A673 (cell line): ENCODE data around the gene MIA2. TPM values are rescaled to one million over a fixed set of nuclear protein-coding genes. Genes with fewer than 3 reads are reported as not detected.

Experiments used
- BruUV-seq: library from RNA; stranded (reverse); fragments of 400-500 nt; replicated peaks from 2 replicates; lab custom pipeline; 2021; lab: Mats Ljungman, UMichigan
- CTCF ChIA-PET: fragments of 300-600 bp; sonication (Branson Sonifier 250); formaldehyde crosslinking; loops from one replicate; lab custom pipeline; 2022; ENCODE audit warnings: antibody characterized with exemption; lab: Charles Lee
- POLR2A ChIA-PET: fragments of 300-600 bp; sonication (Branson Sonifier 250); formaldehyde crosslinking; loops from one replicate; lab custom pipeline; 2022; ENCODE audit warnings: antibody characterized with exemption; ENCODE audit not compliant: low non-redundant PET; lab: Charles Lee
- DNase-seq: peaks from one replicate; pipeline ENCODE4 v3.0.0-alpha.2; 2015; ENCODE audit warnings: low spot score
- H3K27ac ChIP-seq: fragments of 200-600 bp; sonication (generic); 2 replicates; pipeline ENCODE4 v1.5.1; 2016; ENCODE audit warnings: mixed run types, low read depth, mild to moderate bottlenecking, mixed read lengths, antibody characterized with exemption, low read length; ENCODE audit not compliant: poor library complexity, severe bottlenecking
- H3K27me3 ChIP-seq: fragments of 200-600 bp; sonication (generic); replicated peaks from 2 replicates; pipeline ENCODE4 v1.6.1; 2017; ENCODE audit warnings: mixed run types, low read depth, mild to moderate bottlenecking, mixed read lengths, antibody characterized with exemption, low read length; ENCODE audit not compliant: insufficient read depth, poor library complexity
- H3K36me3 ChIP-seq: fragments of 200-600 bp; sonication (generic); 2 replicates; pipeline ENCODE4 v1.6.1; 2016; ENCODE audit warnings: mixed run types, mild to moderate bottlenecking, mixed read lengths, antibody characterized with exemption, low read length; ENCODE audit not compliant: insufficient read depth, poor library complexity, severe bottlenecking
- H3K4me1 ChIP-seq: fragments of 200-600 bp; sonication (generic); 2 replicates; pipeline ENCODE4 v1.6.1; 2017; ENCODE audit warnings: mixed run types, mild to moderate bottlenecking, mixed read lengths, antibody characterized with exemption, low read length; ENCODE audit not compliant: insufficient read depth, poor library complexity, severe bottlenecking
- H3K4me3 ChIP-seq: fragments of 200-600 bp; sonication (generic); 2 replicates; pipeline ENCODE4 v1.5.1; 2016; ENCODE audit warnings: low read depth, mixed run types, mild to moderate bottlenecking, mixed read lengths, low read length; ENCODE audit not compliant: poor library complexity, severe bottlenecking
- H3K9me3 ChIP-seq: fragments of 200-600 bp; sonication (generic); 2 replicates; pipeline ENCODE4 v1.6.1; 2016; ENCODE audit warnings: mixed run types, low read depth, mild to moderate bottlenecking, mixed read lengths, antibody characterized with exemption, low read length; ENCODE audit not compliant: poor library complexity, severe bottlenecking
- EZH2 ChIP-seq: fragments of 200-600 bp; sonication (generic); IDR thresholded peaks from 2 replicates; pipeline ENCODE4 v1.6.1; 2017; ENCODE audit warnings: borderline replicate concordance, low read depth, mild to moderate bottlenecking, mixed read lengths, antibody characterized with exemption, low read length; ENCODE audit not compliant: poor library complexity, severe bottlenecking
- intact Hi-C: fragments of 100-400 bp; cut with micrococcal nuclease; formaldehyde crosslinking; loops from one replicate; pipeline ENCODE4 v1.10.0; 2022; ENCODE audit not compliant: unreplicated experiment
- total RNA-seq: library from RNA; stranded (reverse); gene quantifications from 2 replicates; pipeline ENCODE4 v1.2.3, GENCODE V29; 2021
- TF ChIP-seq, protein P1 (sequence below): fragments of 300-800, 200-600 bp; sonication (generic); conservative IDR thresholded peaks from 2 replicates; pipeline ENCODE4 v1.5.1; 2017; ENCODE audit warnings: low read depth, mild to moderate bottlenecking, antibody characterized with exemption, low read length, moderate library complexity, mixed read lengths

Gene MIA2
- total RNA-seq, 1 experiment from 2014 or later: 16.7 TPM

DNA sequence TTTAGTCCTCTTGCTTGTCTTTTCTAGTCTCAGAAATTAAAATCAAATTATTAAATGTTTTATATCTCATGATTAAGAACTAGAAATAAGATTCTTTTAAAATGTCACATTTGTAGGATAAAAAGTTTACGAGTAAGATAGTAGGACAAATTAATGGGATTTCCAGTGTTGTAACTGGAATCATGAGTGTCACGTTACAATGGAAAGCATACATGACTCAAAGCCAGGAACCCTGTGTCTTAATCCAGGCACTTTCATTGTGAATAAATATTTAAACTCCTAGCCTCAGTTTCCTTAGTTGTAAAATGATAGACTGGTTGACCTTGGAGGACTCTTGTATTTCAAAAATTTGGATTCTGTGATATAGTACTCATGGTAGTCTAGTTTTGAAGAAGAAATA lies 84.9 kb downstream of the MIA2 start:
- CTCF ChIA-PET: no interaction called here
- Histone ChIP-seq H3K27ac (no peak overlapping the region), H3K4me1 (peaks cover 11% of the 10 kb centered on the region), H3K4me3 (no peak overlapping the region), H3K36me3 (no peaks in the 10 kb centered on the region), H3K27me3 (no peaks in the 10 kb centered on the region), H3K9me3 (no peaks in the 10 kb centered on the region)
- intact Hi-C loops: no loop called here
- no TSS peak for BruUV-seq
- POLR2A ChIA-PET: no interaction called here
- TF ChIP-seq, protein P1, sequence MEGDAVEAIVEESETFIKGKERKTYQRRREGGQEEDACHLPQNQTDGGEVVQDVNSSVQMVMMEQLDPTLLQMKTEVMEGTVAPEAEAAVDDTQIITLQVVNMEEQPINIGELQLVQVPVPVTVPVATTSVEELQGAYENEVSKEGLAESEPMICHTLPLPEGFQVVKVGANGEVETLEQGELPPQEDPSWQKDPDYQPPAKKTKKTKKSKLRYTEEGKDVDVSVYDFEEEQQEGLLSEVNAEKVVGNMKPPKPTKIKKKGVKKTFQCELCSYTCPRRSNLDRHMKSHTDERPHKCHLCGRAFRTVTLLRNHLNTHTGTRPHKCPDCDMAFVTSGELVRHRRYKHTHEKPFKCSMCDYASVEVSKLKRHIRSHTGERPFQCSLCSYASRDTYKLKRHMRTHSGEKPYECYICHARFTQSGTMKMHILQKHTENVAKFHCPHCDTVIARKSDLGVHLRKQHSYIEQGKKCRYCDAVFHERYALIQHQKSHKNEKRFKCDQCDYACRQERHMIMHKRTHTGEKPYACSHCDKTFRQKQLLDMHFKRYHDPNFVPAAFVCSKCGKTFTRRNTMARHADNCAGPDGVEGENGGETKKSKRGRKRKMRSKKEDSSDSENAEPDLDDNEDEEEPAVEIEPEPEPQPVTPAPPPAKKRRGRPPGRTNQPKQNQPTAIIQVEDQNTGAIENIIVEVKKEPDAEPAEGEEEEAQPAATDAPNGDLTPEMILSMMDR: no peak
- TF ChIP-seq EZH2: no peak
- no peak for DNase-seq

DNA sequence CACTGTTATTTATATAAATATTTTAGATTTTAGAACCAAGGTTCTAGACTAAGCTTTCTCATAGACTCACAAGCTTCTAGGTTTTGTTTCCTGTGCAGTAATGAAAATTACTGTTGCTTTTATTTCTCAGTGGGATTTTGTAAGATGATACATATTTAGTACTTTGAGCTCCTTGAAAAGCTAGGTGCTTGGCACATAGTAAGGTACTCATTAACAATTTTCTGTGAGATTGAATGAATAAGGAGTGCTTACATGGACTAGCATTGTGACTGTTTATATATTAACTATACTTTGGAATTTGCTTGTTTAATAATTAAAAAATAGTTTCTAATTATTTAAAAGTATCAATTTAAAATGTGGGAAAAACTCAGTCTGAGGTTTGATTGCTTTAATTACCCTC lies 85.7 kb downstream of the MIA2 start:
- H3K27ac ChIP-seq: no peak overlapping the region
- peaks cover 11% of the 10 kb centered on the region for H3K4me1 ChIP-seq
- no peaks in the 10 kb centered on the region for H3K36me3 ChIP-seq
- CTCF ChIA-PET: no interaction called here
- no TSS peak for BruUV-seq
- H3K27me3 ChIP-seq: no peaks in the 10 kb centered on the region
- POLR2A ChIA-PET: no interaction called here
- intact Hi-C loops: no loop called here
- no peak overlapping the region for H3K4me3 ChIP-seq
- no peak for DNase-seq
- no peaks in the 10 kb centered on the region for H3K9me3 ChIP-seq
- TF ChIP-seq, protein P1: no peak
- TF ChIP-seq EZH2: no peak

DNA sequence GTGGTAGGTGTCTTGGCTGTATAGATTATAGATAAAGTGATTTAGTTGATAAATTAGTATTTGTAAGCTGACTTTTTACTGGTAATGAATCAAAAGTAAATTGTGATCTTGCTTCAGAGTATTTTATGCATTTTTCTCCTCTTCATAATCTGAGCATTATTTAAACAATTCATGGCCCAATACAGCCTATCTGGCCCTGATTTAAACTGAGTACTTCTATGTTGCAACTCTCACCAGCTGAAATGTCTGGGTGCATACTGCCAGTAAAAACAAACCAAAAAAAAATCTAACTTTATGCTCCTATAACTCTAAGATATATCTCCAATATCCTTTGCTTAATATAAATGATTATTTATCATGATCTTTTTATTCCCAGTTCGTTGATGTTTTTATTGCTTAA lies 86.6 kb downstream of the MIA2 start:
- BruUV-seq: no TSS peak
- ChIA-PET CTCF (no interaction called here), POLR2A (no interaction called here)
- no peak for DNase-seq
- Histone ChIP-seq H3K27me3 (no peaks in the 10 kb centered on the region), H3K9me3 (no peaks in the 10 kb centered on the region), H3K27ac (no peak overlapping the region), H3K4me3 (no peak overlapping the region), H3K4me1 (peaks cover 11% of the 10 kb centered on the region), H3K36me3 (no peaks in the 10 kb centered on the region)
- no peak for TF ChIP-seq EZH2
- TF ChIP-seq, protein P1: no peak
- intact Hi-C loops: no loop called here
